Kidney epithelial cell (primary cell): ENCODE data around the gene GID8. TPM values are rescaled to one million over a fixed set of nuclear protein-coding genes. Genes with fewer than 3 reads are reported as not detected.

Experiments used
- DNase-seq: peaks from one replicate; pipeline ENCODE4 v3.0.0-alpha.2; 2010; ENCODE audit warnings: low read depth
- H3K27me3 ChIP-seq: 2 replicates; pipeline ENCODE4 v1.6.0; 2011; ENCODE audit warnings: low read length; ENCODE audit not compliant: control insufficient read depth, insufficient read depth
- H3K36me3 ChIP-seq: 2 replicates; pipeline ENCODE4 v1.5.1; 2011; ENCODE audit warnings: low read length; ENCODE audit not compliant: control insufficient read depth, insufficient read depth
- H3K4me3 ChIP-seq: 2 replicates; pipeline ENCODE4 v1.5.1; 2011; ENCODE audit warnings: low read depth, mild to moderate bottlenecking, control low read depth, low read length
- CTCF ChIP-seq: IDR thresholded peaks from 2 replicates; pipeline ENCODE4 v1.5.1; 2011; ENCODE audit warnings: mild to moderate bottlenecking, moderate library complexity, low read length, control low read depth, inconsistent platforms; ENCODE audit not compliant: insufficient read depth, poor library complexity, severe bottlenecking
- total RNA-seq: library from RNA; depleted of rRNA; stranded (reverse); fragments of >200 nt; gene quantifications from 2 replicates; pipeline ENCODE4 v1.2.3, GENCODE V29; 2015

The GID8 gene
- total RNA-seq, 1 donor from 2014 or later: 32.9 TPM

GRCh38 chr20:62995898-62996595 lies 58.1 kb downstream of the GID8 start:
- Histone ChIP-seq H3K36me3 (no peaks in the 10 kb centered on the region), H3K4me3 (no peak overlapping the region), H3K27me3 (peaks cover 67% of the 10 kb centered on the region)
- TF ChIP-seq CTCF: no peak
- DNase-seq: no peak

GRCh38 chr20:62996596-62996982 lies 58.6 kb downstream of the GID8 start:
- no peak for TF ChIP-seq CTCF
- DNase-seq: no peak
- Histone ChIP-seq H3K36me3 (no peaks in the 10 kb centered on the region), H3K4me3 (no peak overlapping the region), H3K27me3 (peaks cover 67% of the 10 kb centered on the region)

GRCh38 chr20:62997417-62998035 lies 59.6 kb downstream of the GID8 start:
- H3K36me3 ChIP-seq: no peaks in the 10 kb centered on the region
- TF ChIP-seq CTCF: no peak
- peaks cover 68% of the 10 kb centered on the region for H3K27me3 ChIP-seq
- no peak for DNase-seq
- no peak overlapping the region for H3K4me3 ChIP-seq

Other genes starting within 250 kb of the GID8 start
- 0.08 and 0.14 TPM in 2 replicates for gene NTSR1, start 229.3 kb upstream of the GID8 start, total RNA-seq
- gene MRGBP, start 141.7 kb upstream of the GID8 start, total RNA-seq: 15.1 and 19.8 TPM in 2 replicates
- gene OGFR, start 133.3 kb upstream of the GID8 start, total RNA-seq: 54.4 and 61.3 TPM in 2 replicates
- gene COL9A3, start 121.1 kb upstream of the GID8 start, total RNA-seq: 5.4 and 10.4 TPM in 2 replicates
- 4.3 and 5.4 TPM in 2 replicates for gene TCFL5, start 76.3 kb upstream of the GID8 start, total RNA-seq
- 37.9 and 40.2 TPM in 2 replicates for gene DIDO1, start 11.6 kb upstream of the GID8 start, total RNA-seq
- gene SLC17A9, start 14.6 kb downstream of the GID8 start, total RNA-seq: 12.0 and 13.8 TPM in 2 replicates
- gene BHLHE23, start 68.8 kb downstream of the GID8 start, total RNA-seq: not detected in 2 replicates